ENCODE measurements around the gene DRAXIN.

DNA sequence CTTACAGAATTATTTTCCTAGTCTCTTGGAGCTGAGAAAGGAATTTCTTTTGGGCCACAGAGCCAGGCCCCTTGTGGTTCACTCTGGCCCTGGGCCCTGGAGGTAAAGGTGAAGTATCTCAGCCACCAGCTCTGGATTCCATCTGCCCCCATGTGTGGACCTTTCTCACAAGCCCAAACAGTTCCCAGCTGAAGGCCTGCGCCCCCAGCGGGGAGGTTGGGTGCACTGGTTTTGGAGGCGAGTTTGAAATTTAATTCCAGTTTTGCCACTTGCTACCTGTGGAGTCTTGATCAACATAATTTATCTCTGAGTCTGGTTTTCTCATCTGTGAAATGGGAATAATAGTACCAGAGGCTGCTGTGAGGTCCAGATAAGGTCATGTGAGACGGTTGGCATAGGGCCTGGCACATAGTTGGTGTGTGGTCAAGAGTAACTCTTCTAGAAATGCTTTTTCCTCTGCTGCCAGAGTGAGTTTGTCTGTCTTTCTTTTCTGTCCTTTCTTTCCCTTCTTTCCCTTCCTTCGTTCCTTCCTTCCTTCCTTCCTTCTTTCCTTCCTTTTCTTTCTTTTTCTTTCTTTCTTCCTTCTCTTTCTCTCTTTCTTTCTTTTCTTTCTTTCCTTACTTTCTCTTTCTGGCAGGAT is 50.5 kb downstream of the DRAXIN start:
- TF ChIP-seq, protein P1, sequence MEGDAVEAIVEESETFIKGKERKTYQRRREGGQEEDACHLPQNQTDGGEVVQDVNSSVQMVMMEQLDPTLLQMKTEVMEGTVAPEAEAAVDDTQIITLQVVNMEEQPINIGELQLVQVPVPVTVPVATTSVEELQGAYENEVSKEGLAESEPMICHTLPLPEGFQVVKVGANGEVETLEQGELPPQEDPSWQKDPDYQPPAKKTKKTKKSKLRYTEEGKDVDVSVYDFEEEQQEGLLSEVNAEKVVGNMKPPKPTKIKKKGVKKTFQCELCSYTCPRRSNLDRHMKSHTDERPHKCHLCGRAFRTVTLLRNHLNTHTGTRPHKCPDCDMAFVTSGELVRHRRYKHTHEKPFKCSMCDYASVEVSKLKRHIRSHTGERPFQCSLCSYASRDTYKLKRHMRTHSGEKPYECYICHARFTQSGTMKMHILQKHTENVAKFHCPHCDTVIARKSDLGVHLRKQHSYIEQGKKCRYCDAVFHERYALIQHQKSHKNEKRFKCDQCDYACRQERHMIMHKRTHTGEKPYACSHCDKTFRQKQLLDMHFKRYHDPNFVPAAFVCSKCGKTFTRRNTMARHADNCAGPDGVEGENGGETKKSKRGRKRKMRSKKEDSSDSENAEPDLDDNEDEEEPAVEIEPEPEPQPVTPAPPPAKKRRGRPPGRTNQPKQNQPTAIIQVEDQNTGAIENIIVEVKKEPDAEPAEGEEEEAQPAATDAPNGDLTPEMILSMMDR (IDR thresholded peaks at IDR 0.05): no peak
- TF ChIP-seq POLR2A (IDR thresholded peaks at IDR 0.05): no peak
- TF ChIP-seq EP300 (IDR thresholded peaks at IDR 0.05): no peak
- TF ChIP-seq POLR2AphosphoS5 (IDR thresholded peaks at IDR 0.05): no peak
